Lower leg skin (tissue), 4 donors: ENCODE results near the gene SOAT2. TPM values are rescaled to one million over a fixed set of nuclear protein-coding genes. Genes with fewer than 3 reads are reported as not detected.

ENCODE experiments used
- DNase-seq, 2 donors: peaks; one replicate each; pipeline ENCODE4 v3.0.0-alpha.2; 2019; ENCODE audit warnings: low spot score in 2 of 2
- H3K4me3 ChIP-seq: fragments of 200-600 bp; sonication (generic); 2 replicates; pipeline ENCODE4 v1.5.1; 2017; ENCODE audit warnings: mild to moderate bottlenecking, low read depth; ENCODE audit not compliant: poor library complexity, severe bottlenecking
- POLR2A ChIP-seq, 2 donors: fragments of 450-650 bp; IDR thresholded peaks; one replicate each; pipeline ENCODE4 v1.6.1; 2016 to 2017; ENCODE audit warnings: antibody characterized with exemption in 2 of 2, mild to moderate bottlenecking in 1 of 2, moderate library complexity in 1 of 2
- WGBS, 2 donors: methylation state at CpG; one replicate each; pipeline ENCODE4 v1.1.5; 2018; 5-methylcytosine and 5-hydroxymethylcytosine counted together
- intact Hi-C: fragments of 100-400 bp; cut with DNase I; formaldehyde crosslinking; loops from one replicate; pipeline ENCODE4 v1.15.0; 2023; ENCODE audit warnings: low total_unique reads
- total RNA-seq, 4 donors: library from RNA; depleted of rRNA; stranded (reverse); fragments of >200 nt; gene quantifications; one replicate each; pipeline ENCODE4 v1.1.0, GENCODE V29; 2016
- TF ChIP-seq, protein P1 (sequence below), 3 donors: fragments of 450-650 bp; IDR thresholded peaks; one replicate each; pipeline ENCODE4 v1.5.1; 2016; ENCODE audit warnings: antibody characterized with exemption in 3 of 3, mild to moderate bottlenecking in 3 of 3, moderate library complexity in 2 of 3

Gene SOAT2
- total RNA-seq, 4 donors from 2014 or later: 0.26 to 0.63 TPM; not detected in 2

DNA sequence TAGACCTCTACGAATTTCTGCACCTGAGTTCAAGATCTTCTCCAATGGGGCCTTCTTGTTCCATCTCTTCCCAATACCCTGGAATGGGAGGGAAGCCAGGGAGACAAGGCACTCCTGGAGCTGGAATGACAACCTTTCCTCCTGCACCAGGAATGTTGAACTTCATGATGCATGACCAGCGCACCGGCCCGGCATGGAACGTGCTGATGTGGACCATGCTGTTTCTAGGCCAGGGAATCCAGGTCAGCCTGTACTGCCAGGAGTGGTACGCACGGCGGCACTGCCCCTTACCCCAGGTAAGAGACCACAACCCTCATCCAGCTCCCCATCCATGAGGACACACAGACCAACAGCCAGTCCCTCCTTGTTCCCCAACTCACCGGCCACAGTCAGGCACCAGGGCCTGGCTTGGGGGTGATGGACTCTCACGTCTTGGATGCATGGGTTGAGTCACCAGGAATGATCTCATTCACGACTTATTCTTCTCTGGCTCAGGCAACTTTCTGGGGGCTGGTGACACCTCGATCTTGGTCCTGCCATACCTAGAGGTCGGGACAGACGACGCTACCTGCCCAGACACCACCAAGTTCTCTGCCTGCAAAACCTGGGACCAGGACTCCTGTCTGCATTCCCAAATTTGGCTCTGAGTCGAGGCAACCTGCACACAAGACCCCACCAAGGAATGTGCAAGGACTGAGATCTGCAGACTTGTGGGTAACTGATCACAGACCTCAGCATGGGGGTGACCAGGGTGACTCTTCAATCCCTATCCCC is 20.5 kb downstream of the SOAT2 start:
- TF ChIP-seq, protein P1, sequence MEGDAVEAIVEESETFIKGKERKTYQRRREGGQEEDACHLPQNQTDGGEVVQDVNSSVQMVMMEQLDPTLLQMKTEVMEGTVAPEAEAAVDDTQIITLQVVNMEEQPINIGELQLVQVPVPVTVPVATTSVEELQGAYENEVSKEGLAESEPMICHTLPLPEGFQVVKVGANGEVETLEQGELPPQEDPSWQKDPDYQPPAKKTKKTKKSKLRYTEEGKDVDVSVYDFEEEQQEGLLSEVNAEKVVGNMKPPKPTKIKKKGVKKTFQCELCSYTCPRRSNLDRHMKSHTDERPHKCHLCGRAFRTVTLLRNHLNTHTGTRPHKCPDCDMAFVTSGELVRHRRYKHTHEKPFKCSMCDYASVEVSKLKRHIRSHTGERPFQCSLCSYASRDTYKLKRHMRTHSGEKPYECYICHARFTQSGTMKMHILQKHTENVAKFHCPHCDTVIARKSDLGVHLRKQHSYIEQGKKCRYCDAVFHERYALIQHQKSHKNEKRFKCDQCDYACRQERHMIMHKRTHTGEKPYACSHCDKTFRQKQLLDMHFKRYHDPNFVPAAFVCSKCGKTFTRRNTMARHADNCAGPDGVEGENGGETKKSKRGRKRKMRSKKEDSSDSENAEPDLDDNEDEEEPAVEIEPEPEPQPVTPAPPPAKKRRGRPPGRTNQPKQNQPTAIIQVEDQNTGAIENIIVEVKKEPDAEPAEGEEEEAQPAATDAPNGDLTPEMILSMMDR (IDR thresholded peaks at IDR 0.05): no peak
- TF ChIP-seq POLR2A (IDR thresholded peaks at IDR 0.05): no peak
- H3K4me3 ChIP-seq: no peak overlapping the region
- intact Hi-C loops: no loop called here
- DNase-seq: no peak
- WGBS, 2 donors: 81 to 85% methylated on average over 16 of the region's 16 CpGs

DNA sequence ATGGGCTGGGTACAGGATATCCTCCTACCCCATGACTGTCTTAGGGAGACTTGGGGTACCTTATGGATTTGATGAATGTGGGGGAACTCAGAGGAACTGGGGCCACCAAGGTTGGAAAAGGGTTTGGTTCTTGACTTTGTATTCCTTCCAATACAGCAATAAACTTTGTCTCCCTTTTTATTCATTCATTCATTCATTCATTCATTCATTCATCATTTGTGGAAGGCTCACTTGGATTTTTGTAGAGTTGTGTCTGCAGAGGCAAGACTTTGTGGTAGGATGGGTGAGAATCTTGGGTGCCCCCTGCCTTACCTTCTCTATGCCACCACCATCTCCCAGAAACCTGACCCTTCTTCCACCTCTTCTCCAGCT is 21.1 kb downstream of the SOAT2 start:
- no peak for DNase-seq
- TF ChIP-seq, protein P1 (IDR thresholded peaks at IDR 0.05): no peak
- no peak for TF ChIP-seq POLR2A (IDR thresholded peaks at IDR 0.05)
- intact Hi-C loops: no loop called here
- H3K4me3 ChIP-seq: no peak overlapping the region

DNA sequence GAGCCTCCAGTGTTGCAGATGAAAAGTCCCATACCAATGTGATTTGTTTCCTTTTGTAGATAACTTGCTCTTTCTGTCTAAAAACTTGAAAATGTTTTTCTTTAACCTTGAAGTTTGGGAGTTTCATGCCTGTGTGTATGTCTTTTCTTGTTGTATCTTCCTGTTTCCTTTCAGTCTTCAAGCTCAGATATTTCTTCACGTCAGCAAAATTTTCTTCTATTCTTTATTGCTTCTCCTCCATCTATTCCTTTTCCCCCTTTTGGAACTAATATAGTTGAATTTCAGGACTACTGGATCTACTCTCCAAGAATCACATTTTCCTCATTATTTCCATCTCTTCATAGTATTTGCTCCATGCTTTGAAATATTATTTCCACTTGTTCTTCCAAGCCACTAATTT is 23.9 kb downstream of the SOAT2 start:
- WGBS, 2 donors: 74 to 89% methylated on average over 1 of the region's 1 CpG
- no peak for DNase-seq
- intact Hi-C loops: no loop called here
- TF ChIP-seq, protein P1 (IDR thresholded peaks at IDR 0.05): no peak
- TF ChIP-seq POLR2A (IDR thresholded peaks at IDR 0.05): no peak
- H3K4me3 ChIP-seq: no peak overlapping the region

DNA sequence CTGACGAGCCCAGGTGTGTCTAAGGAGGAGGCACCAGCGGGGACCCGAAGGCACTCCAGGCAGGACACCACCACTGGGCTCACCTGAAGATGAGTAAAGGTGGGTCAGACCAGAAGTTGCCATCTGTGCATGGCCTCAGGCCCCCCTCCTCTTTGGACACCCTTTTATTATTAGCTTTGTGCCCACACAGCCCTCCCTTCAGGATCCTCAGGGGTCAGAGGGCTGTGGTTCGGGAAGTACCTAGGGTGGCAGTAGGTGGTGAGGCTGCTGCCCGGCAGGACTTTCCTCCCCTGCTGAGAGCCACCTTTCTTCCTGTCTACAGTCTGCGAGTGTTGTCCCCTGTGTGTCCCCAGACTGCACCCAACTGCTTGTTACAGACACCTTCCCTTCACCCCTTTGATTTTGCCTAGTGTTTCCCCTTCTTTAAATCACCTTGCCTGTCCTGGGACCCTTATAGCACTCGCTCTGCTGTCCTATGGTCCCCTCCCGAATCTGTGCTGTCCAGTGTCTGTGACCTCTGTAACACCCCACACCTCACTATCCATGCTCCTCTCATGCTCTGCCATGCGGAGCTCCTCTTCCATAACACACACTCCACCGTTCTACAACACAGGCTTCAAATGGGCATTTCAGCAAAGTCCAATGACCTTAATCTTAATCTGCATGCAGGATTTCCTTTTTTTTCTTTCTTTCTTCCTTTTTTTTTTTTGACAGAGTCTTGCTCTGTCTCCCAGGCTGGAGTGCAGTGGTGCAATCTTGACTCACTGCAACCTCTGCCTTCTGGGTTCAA is 25.7 kb downstream of the SOAT2 start:
- H3K4me3 ChIP-seq: no peak overlapping the region
- WGBS, 2 donors: 81 to 88% methylated on average over 10 of the region's 10 CpGs
- DNase-seq: no peak
- intact Hi-C loops: no loop called here
- no peak for TF ChIP-seq POLR2A (IDR thresholded peaks at IDR 0.05)
- TF ChIP-seq, protein P1 (IDR thresholded peaks at IDR 0.05): no peak

DNA sequence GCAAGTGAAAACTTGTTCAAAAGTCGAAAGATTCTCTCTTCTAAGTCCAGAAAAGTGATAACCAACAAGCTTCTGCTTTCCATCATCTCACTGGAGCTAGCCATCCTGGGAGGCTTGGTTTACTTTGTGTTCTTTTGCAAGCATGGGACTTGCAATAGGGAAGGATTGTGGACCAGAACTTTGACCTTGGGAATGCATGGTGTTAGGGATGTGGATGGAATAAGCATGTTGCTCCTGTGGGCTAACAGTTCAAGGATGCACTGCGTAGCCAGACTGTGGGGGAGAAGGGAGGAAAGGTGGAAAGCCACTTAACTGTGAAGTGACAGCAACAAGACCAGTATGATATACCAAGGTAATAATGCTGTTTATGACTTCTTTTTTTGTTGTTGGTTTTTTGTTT is 28.6 kb downstream of the SOAT2 start:
- H3K4me3 ChIP-seq: no peak overlapping the region
- intact Hi-C loops: no loop called here
- DNase-seq: no peak
- WGBS, 2 donors: 84 to 89% methylated on average over 2 of the region's 2 CpGs
- TF ChIP-seq, protein P1 (IDR thresholded peaks at IDR 0.05): no peak
- TF ChIP-seq POLR2A (IDR thresholded peaks at IDR 0.05): no peak
